SJSA1 (cell line): ENCODE measurements around the gene SOX8. TPM values are rescaled to one million over a fixed set of nuclear protein-coding genes. Genes with fewer than 3 reads are reported as not detected.

Experiments used
- DNase-seq, 2 experiments: peaks; one replicate each; pipeline ENCODE4 v3.0.0-alpha.2; 2015 to 2020; ENCODE audit warnings: low spot score in 2 of 2, low read depth in 1 of 2
- H3K27ac ChIP-seq: fragments of 250-450 bp; sonication (Bioruptor Pico); 2 replicates; pipeline ENCODE4 v1.5.1; 2020; ENCODE audit warnings: mild to moderate bottlenecking, moderate library complexity
- H3K27me3 ChIP-seq: fragments of 250-450 bp; sonication (Bioruptor Pico); replicated peaks from 2 replicates; pipeline ENCODE4 v1.5.1; 2020; ENCODE audit warnings: mild to moderate bottlenecking, moderate library complexity
- H3K36me3 ChIP-seq: fragments of 250-450 bp; sonication (Bioruptor Pico); 2 replicates; pipeline ENCODE4 v1.5.1; 2020; ENCODE audit warnings: mild to moderate bottlenecking
- H3K4me1 ChIP-seq: fragments of 250-450 bp; sonication (Bioruptor Pico); replicated peaks from 2 replicates; pipeline ENCODE4 v1.6.1; 2021; ENCODE audit warnings: mild to moderate bottlenecking
- H3K4me3 ChIP-seq: fragments of 250-450 bp; sonication (Bioruptor Pico); 2 replicates; pipeline ENCODE4 v1.5.1; 2020; ENCODE audit warnings: mild to moderate bottlenecking
- H3K9me3 ChIP-seq: fragments of 250-450 bp; sonication (Bioruptor Pico); replicated peaks from 2 replicates; pipeline ENCODE4 v1.5.1; 2020; ENCODE audit warnings: mild to moderate bottlenecking
- total RNA-seq: library from RNA; depleted of rRNA; stranded (reverse); fragments of >200 nt; shearing (Covaris generic); gene quantifications from 2 replicates; pipeline ENCODE4 v1.2.3, GENCODE V29; 2014; rRNA removed

SOX8 gene
- 3.1 and 4.9 TPM in 2 replicates for total RNA-seq

DNA sequence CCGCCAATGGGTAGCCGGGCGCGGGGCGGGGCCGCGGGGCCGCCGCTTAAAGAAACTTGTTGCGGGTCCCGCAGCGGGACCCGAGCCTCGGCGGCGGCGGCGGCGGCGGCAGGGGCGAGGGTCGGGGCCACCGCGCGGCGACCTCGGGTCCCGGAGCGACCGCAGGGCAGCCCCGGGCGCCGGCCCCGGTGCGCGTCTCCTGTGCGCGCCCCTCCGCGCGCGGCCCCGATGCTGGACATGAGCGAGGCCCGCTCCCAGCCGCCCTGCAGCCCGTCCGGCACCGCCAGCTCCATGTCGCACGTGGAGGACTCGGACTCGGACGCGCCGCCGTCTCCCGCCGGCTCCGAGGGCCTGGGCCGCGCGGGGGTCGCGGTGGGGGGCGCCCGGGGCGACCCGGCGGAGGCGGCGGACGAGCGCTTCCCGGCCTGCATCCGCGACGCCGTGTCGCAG is at the start of gene SOX8:
Gene SOX8, plus strand, starts transcription at position 76 of the 450 bp plus-strand sequence. Its CDS starts 153 bp downstream, at position 229.
- Histone ChIP-seq H3K27ac (no peak within 1 kb of the TSS), H3K27me3 (peaks cover 88% of the 10 kb centered on the region), H3K9me3 (no peaks in the 10 kb centered on the region), H3K4me1 (peaks cover 37% of the 10 kb centered on the region), H3K36me3 (peaks cover 3% of the 10 kb centered on the region; the same call in 1 of the 2 replicates), H3K4me3 (peak within 1 kb of the TSS; percentile 35)
- no peak for DNase-seq

DNA sequence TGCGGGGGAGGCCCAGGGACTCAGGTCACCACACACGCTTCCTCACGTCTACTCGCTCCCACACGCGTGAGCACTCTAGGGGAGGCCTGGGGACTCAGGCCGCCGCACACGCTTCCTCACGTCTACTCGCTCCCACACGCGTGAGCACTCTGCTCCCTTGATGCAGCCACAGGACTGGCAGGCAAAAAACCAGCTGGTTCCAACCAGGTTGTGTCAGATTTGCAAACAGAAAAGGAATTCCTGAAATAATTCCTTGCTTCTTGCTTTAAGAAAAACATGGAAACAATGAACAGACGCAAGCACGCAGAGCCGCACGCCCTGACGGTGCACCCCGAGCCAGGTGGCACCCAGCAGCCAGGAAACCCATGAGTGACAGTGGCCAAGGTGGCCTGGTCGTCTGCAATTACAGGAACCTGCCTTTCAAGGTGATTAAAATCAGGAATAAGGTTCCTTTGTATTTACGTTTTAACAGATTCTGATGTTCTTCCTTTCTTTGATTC is 48.7 kb upstream of the SOX8 start:
- no peak for DNase-seq
- Histone ChIP-seq H3K27ac (no peak overlapping the region), H3K4me1 (no peaks in the 10 kb centered on the region), H3K4me3 (no peak overlapping the region), H3K27me3 (no peaks in the 10 kb centered on the region), H3K9me3 (no peaks in the 10 kb centered on the region), H3K36me3 (no peaks in the 10 kb centered on the region)

DNA sequence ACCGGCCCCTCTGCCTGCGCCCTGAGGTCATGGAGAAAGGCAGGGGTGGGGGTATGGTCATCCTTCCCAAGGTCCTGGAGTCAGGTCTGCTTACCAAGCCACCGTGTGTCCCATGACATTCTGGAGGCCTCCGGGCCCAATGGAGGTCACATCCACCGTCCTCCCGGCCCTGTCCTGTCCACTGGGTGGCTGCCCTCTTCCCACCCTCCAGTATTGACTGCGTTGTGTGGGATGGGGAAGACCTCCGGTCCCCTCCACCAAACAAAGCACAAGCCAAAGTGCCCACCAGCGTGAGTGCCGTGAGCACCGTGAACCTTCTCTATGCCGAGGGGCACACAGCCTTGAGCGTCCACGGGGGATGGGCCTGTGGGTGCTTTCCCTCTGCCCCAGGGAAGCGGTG is 48.0 kb upstream of the SOX8 start:
- no peak for DNase-seq
- Histone ChIP-seq H3K9me3 (no peaks in the 10 kb centered on the region), H3K4me3 (no peak overlapping the region), H3K27me3 (no peaks in the 10 kb centered on the region), H3K27ac (no peak overlapping the region), H3K36me3 (no peaks in the 10 kb centered on the region), H3K4me1 (no peaks in the 10 kb centered on the region)

DNA sequence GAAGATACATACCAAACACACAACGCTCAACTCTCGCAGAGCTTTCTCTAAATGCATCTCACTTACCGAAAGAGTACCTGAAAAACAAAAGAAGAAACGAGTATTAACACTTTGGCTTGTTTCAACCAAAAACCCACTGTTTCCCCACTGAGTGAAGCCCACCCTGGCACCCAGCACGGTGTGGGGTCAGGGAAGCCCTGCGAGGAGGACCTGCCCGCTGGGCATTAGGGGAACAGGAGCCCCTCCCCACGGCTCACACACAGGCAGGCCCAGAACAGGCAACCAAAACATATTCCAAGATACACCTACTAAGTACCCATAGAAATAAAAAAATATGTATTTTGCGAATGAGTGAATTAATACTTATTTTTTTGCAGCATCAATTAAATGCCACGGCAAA is 47.4 kb upstream of the SOX8 start:
- no peaks in the 10 kb centered on the region for H3K27me3 ChIP-seq
- no peak overlapping the region for H3K27ac ChIP-seq
- no peaks in the 10 kb centered on the region for H3K4me1 ChIP-seq
- no peaks in the 10 kb centered on the region for H3K36me3 ChIP-seq
- H3K4me3 ChIP-seq: no peak overlapping the region
- DNase-seq: no peak
- no peaks in the 10 kb centered on the region for H3K9me3 ChIP-seq

DNA sequence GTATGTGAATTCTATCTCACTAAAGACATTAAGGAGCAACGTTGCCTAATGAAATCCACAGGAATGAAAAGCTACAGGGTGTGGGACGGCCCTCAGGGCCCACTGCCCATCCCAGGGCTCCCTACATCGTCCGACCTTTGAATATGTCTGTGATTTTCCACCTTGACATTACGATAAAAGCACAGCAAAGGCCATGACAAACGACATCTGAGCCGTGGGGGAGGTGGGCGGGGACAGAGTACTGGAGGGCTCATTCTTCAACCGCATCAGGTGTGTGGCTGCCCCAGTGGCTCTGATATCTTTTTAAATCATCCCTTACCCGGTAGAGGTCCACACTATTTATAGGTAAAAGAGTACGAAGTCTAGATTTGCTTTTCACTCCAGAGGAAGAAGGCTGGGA is 45.9 kb upstream of the SOX8 start:
- no peaks in the 10 kb centered on the region for H3K27me3 ChIP-seq
- H3K36me3 ChIP-seq: no peaks in the 10 kb centered on the region
- DNase-seq: no peak
- no peaks in the 10 kb centered on the region for H3K4me1 ChIP-seq
- H3K9me3 ChIP-seq: no peaks in the 10 kb centered on the region
- H3K27ac ChIP-seq: no peak overlapping the region
- H3K4me3 ChIP-seq: no peak overlapping the region

DNA sequence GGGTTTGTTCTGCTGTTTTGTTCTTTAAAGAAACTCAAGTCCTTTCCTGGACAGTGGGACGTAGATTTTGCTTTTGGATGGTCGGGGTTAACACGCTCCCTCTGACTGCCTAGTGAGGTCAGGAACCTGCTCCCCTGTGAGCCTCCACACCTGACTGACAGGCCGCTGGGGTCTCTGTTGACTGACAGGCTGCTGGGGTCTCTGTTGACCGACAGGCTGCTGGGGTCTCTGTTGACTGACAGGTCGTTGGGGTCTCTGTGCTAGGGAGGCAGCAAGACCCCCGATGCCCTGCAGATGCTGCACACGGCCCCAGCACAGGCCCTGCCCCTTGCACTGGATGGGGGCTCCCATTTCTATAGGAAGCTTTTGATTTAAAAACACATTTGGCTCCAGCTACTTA is 44.3 kb upstream of the SOX8 start:
- no peak overlapping the region for H3K4me3 ChIP-seq
- H3K9me3 ChIP-seq: no peaks in the 10 kb centered on the region; the same call in 1 of the 2 replicates
- H3K36me3 ChIP-seq: no peaks in the 10 kb centered on the region
- no peaks in the 10 kb centered on the region for H3K27me3 ChIP-seq
- no peaks in the 10 kb centered on the region for H3K4me1 ChIP-seq
- DNase-seq: no peak
- H3K27ac ChIP-seq: no peak overlapping the region

DNA sequence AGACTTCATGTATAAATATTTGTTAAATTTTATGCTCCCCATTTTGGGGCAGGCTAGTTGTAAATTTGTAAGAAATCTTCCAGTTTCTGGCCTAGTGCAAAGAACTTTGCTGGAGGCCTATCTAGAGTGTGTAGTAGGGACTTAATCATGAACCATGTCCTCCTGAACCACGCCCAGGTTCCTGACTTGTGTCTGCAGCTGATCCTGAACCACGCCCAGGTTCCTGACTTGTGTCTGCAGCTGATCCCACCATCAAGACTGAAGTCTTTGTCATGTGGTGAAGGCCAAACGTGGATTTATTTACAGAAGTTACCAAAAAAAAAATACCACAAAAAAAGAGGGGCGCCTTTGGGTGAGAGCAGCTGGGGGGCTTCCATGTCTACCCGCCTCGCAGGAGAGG is 43.8 kb upstream of the SOX8 start:
- no peaks in the 10 kb centered on the region for H3K36me3 ChIP-seq
- H3K27me3 ChIP-seq: no peaks in the 10 kb centered on the region
- no peak overlapping the region for H3K4me3 ChIP-seq
- H3K27ac ChIP-seq: no peak overlapping the region
- DNase-seq: no peak
- H3K4me1 ChIP-seq: no peaks in the 10 kb centered on the region
- H3K9me3 ChIP-seq: no peaks in the 10 kb centered on the region; the same call in 1 of the 2 replicates

DNA sequence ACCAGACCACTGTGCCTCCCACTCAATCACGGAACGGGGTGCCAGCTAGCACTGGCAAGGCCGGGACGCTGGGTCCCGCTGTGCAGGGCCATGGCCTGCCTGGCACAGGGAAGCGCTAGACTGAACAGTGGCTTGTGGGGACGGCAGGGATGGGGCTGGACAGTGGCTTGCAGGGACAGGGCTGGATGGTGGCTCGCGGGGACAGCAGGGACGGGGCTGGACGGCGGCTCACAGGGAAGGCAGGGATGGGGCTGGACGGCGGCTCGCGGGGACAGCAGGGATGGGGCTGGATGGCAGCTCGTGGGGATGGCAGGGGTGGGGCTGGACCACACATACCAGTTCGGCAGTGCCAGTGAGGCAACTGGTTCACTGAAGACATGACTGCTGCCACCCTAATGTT is 43.4 kb upstream of the SOX8 start:
- H3K27me3 ChIP-seq: no peaks in the 10 kb centered on the region
- H3K4me3 ChIP-seq: no peak overlapping the region
- H3K4me1 ChIP-seq: no peaks in the 10 kb centered on the region
- no peaks in the 10 kb centered on the region for H3K36me3 ChIP-seq
- no peak overlapping the region for H3K27ac ChIP-seq
- no peak for DNase-seq
- H3K9me3 ChIP-seq: no peaks in the 10 kb centered on the region; the same call in 1 of the 2 replicates

DNA sequence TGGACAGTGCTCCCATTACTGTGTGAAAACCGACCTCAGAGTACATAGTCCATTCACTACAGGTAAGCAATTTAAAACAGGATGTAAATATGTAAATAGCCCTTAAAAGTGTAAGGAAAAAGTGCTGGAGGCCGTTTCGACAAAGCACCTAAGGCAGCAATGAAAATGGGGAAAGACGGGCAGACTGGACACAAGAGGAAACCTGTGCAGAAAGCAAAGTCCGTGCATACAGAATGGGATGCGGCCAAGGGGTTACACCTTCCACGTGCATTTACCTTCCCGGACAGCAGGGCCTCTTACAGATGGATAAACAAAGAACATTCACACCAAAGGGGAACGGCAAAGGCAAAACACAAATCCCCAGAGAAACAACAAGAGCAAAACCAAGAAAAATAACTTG is 42.8 kb upstream of the SOX8 start:
- no peaks in the 10 kb centered on the region for H3K27me3 ChIP-seq
- H3K4me1 ChIP-seq: no peaks in the 10 kb centered on the region
- H3K9me3 ChIP-seq: no peaks in the 10 kb centered on the region; the same call in 1 of the 2 replicates
- no peak overlapping the region for H3K27ac ChIP-seq
- H3K4me3 ChIP-seq: no peak overlapping the region
- H3K36me3 ChIP-seq: no peaks in the 10 kb centered on the region
- DNase-seq: no peak

DNA sequence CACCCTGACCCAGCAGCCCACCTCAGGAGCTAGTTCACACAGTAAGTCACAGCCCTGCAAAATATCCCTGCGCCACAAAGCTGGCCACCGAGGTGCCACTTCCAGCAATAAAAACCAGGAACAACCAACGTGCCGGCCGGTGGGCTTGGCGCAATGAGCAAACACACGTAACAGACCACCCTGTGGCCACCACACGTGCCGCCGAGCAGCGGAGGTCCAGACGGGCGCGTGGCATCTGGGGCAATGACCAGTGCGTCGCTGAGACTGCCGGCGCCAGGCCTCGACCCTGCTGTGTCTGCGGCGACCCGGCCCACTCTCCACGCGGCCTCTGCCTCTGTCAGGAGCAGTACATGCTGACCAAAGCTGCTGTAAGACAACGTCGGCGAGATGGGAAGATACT is 42.3 kb upstream of the SOX8 start:
- H3K4me1 ChIP-seq: no peaks in the 10 kb centered on the region
- no peak overlapping the region for H3K27ac ChIP-seq
- no peak for DNase-seq
- no peak overlapping the region for H3K4me3 ChIP-seq
- no peaks in the 10 kb centered on the region for H3K27me3 ChIP-seq
- no peaks in the 10 kb centered on the region; the same call in 1 of the 2 replicates for H3K9me3 ChIP-seq
- no peaks in the 10 kb centered on the region for H3K36me3 ChIP-seq

DNA sequence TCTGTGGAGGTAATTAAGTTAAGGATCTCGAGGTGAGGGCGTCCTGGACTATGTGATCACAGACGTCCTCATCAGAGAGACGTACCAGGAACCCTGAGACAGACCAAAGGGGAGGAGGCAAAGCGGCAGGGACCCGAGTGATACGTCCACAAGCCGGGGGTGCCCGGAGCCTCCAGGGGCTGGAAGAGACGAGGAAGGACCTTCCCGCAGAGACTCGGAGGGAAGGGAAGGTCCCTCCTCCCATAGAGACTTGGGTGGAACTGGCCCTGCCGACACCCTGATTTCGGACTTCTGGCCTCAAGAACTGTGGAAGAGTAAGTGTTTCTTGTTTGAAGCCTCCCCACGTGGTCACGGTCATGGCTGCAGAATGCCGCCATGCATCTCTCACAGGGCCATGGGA is 41.6 kb upstream of the SOX8 start:
- no peak overlapping the region for H3K4me3 ChIP-seq
- no peaks in the 10 kb centered on the region for H3K36me3 ChIP-seq
- no peak overlapping the region for H3K27ac ChIP-seq
- no peaks in the 10 kb centered on the region for H3K27me3 ChIP-seq
- no peak for DNase-seq
- no peaks in the 10 kb centered on the region; the same call in 1 of the 2 replicates for H3K9me3 ChIP-seq
- H3K4me1 ChIP-seq: no peaks in the 10 kb centered on the region

DNA sequence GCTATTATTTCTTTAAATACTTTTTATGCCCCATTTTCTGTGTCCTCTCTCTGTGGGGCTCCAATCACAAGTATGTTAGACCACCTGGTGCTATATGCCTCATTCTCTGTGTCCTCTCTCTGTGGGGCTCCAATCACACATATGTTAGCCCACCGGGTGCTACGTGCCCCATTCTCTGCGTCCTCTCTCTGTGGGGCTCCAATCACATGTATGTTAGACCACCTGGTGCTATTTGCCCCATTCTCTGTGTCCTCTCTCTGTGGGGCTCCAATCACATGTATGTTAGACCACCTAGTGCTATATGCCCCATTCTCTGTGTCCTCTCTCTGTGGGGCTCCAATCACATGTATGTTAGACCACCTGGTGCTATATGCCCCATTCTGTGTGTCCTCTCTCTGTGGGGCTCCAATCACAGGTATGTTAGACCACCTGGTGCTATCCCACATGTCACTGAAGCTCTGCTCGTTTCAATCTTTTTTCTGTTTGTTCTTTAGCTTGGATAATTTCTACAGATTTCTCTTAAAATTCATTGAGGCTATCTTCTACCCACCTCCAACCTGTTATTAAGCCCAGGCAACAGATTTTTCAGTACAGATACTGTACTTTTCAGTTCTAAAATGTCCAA is 39.0 kb upstream of the SOX8 start:
- Histone ChIP-seq H3K27ac (no peak overlapping the region), H3K4me1 (no peaks in the 10 kb centered on the region), H3K4me3 (no peak overlapping the region), H3K9me3 (no peaks in the 10 kb centered on the region; the same call in 1 of the 2 replicates), H3K27me3 (no peaks in the 10 kb centered on the region), H3K36me3 (no peaks in the 10 kb centered on the region)
- no peak for DNase-seq

DNA sequence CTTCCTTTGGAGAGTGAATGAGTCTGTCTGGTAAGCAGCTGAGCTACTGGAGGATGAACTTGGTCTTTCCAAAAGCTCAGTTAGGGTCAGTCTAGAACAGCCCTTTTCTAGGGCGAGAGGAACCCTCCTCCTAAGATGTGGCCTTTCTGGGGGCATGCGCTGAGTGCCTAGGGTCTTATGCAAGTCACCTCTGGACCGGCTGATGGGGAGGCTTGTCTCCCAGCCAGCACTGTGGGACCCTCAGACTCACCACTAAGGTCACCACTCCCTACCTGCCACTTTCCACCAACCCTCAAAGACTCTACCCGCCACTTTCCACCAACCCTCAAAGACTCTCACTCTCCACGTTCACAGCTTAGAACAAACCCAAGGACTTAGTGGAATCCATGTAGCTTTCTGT is 37.6 kb upstream of the SOX8 start:
- no peaks in the 10 kb centered on the region; the same call in 1 of the 2 replicates for H3K9me3 ChIP-seq
- no peaks in the 10 kb centered on the region for H3K4me1 ChIP-seq
- H3K27ac ChIP-seq: no peak overlapping the region
- no peaks in the 10 kb centered on the region for H3K36me3 ChIP-seq
- DNase-seq: no peak
- H3K4me3 ChIP-seq: no peak overlapping the region
- no peaks in the 10 kb centered on the region for H3K27me3 ChIP-seq

DNA sequence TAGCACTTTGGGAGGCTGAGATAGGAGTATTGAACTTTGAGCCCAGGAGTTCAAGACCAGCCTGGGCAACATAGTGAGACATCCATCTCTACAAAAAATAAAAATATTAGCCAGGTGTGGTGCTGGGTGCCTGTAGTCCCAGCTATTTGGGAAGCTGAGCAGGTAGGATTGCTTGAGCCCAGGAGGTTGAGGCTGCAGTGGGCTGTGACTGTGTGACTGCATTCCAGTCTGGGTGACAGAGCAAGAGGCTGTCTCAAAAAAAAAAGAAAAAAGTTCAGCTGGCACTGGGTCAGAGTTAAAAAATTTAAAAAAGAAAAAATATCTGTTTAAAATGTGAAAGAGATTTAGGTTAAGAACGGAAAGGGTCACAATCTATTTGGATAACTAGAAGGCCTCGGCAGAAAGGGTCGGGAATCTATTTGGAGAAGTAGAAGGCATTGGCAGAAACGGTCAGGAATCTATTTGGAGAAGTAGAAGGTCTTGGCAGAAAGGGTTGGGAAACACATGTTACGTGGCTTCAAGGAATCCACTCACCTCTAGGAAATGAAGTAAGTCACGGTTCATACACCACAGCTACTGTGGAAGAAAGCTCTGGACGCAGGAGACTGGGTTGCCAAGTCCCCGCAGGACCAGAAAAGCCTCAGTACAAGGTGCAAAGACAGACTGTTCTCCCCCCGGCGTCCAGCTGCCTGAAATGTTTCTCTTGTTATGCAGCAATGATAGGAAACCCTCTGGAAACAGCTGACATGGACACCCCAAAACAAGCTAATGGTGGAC is 36.1 kb upstream of the SOX8 start:
- Histone ChIP-seq H3K4me1 (no peaks in the 10 kb centered on the region), H3K4me3 (no peak overlapping the region), H3K27ac (no peak overlapping the region), H3K27me3 (no peaks in the 10 kb centered on the region), H3K9me3 (no peaks in the 10 kb centered on the region; the same call in 1 of the 2 replicates), H3K36me3 (no peaks in the 10 kb centered on the region)
- no peak for DNase-seq
